HepG2 (cell line): Measurements from ENCODE around the gene CCDC117. TPM values are rescaled to one million over a fixed set of nuclear protein-coding genes. Genes with fewer than 3 reads are reported as not detected.

Experiments
- BATF2 ChIP-seq: sonication (generic); formaldehyde crosslinking; IDR thresholded peaks from 2 replicates; pipeline ENCODE4 v1.8.0; 2022; ENCODE audit warnings: mild to moderate bottlenecking, missing genetic modification reagents, moderate library complexity
- CSRNP2 ChIP-seq: sonication (generic); formaldehyde crosslinking; conservative IDR thresholded peaks from 2 replicates; pipeline ENCODE4 v1.8.0; 2022; ENCODE audit warnings: low read depth, missing genetic modification reagents
- EP300 ChIP-seq, 3 experiments: sonication (generic) in 1 of 3; formaldehyde crosslinking in 1 of 3; IDR thresholded peaks; 2 replicates each; pipeline versions ENCODE4 v1.5.1 to v1.6.1; 2011 to 2020; ENCODE audit warnings: low read depth in 2 of 3, low read length in 2 of 3, borderline replicate concordance in 1 of 3, improper control_type of control experiment in 1 of 3, mild to moderate bottlenecking in 1 of 3, missing genetic modification reagents in 1 of 3, moderate library complexity in 1 of 3
- ETS1 ChIP-seq: sonication (generic); formaldehyde crosslinking; IDR thresholded peaks from 2 replicates; pipeline ENCODE4 v1.4.0; 2020; ENCODE audit warnings: missing genetic modification reagents
- HBP1 ChIP-seq: IDR thresholded peaks from 2 replicates; pipeline ENCODE4 v1.6.1; 2016; ENCODE audit warnings: low read depth, control low read depth
- IRF2 ChIP-seq: IDR thresholded peaks from 2 replicates; pipeline ENCODE4 v1.6.1; 2018; ENCODE audit warnings: missing genetic modification reagents, missing compliant biosample characterization
- KDM5B ChIP-seq: sonication (generic); formaldehyde crosslinking; IDR thresholded peaks from 2 replicates; pipeline ENCODE4 v1.4.0; 2020; ENCODE audit warnings: missing genetic modification reagents, mild to moderate bottlenecking, borderline replicate concordance
- POLR2AphosphoS5 ChIP-seq: IDR thresholded peaks from 2 replicates; pipeline ENCODE4 v1.6.1; 2012; ENCODE audit warnings: low read depth, low read length
- POLR2G ChIP-seq: fragments of 200-400 bp; formaldehyde crosslinking; IDR thresholded peaks from 2 replicates; pipeline ENCODE4 v1.6.1; 2018; ENCODE audit warnings: mild to moderate bottlenecking, low read depth, low read length, moderate library complexity
- RXRB ChIP-seq: IDR thresholded peaks from 2 replicates; pipeline ENCODE4 v1.6.1; 2016; ENCODE audit warnings: borderline replicate concordance, missing genetic modification reagents, missing compliant biosample characterization
- SAFB2 ChIP-seq: sonication (generic); formaldehyde crosslinking; IDR thresholded peaks from 2 replicates; pipeline ENCODE4 v1.5.1; 2020; ENCODE audit warnings: missing genetic modification reagents, low read depth, mild to moderate bottlenecking, borderline replicate concordance
- SALL1 ChIP-seq: sonication (generic); formaldehyde crosslinking; IDR thresholded peaks from 2 replicates; pipeline ENCODE4 v1.8.0; 2022; ENCODE audit warnings: mild to moderate bottlenecking, missing genetic modification reagents
- SALL2 ChIP-seq: sonication (generic); formaldehyde crosslinking; IDR thresholded peaks from 2 replicates; pipeline ENCODE4 v1.8.1; 2023; ENCODE audit warnings: mild to moderate bottlenecking, missing genetic modification reagents, inconsistent platforms
- SMAD1 ChIP-seq: sonication (generic); formaldehyde crosslinking; IDR thresholded peaks from 2 replicates; pipeline ENCODE4 v1.4.0; 2020; ENCODE audit warnings: missing genetic modification reagents, low read depth, mild to moderate bottlenecking, borderline replicate concordance
- SSRP1 ChIP-seq: IDR thresholded peaks from 2 replicates; pipeline ENCODE4 v1.6.1; 2016; ENCODE audit warnings: control low read depth
- YY1 ChIP-seq: IDR thresholded peaks from 2 replicates; pipeline ENCODE4 v1.6.1; 2011; ENCODE audit warnings: low read length, low read depth, moderate library complexity, mild to moderate bottlenecking; ENCODE audit not compliant: insufficient read depth, insufficient replicate concordance
- ZGPAT ChIP-seq: IDR thresholded peaks from 2 replicates; pipeline ENCODE4 v1.6.1; 2016; ENCODE audit warnings: mild to moderate bottlenecking
- ZMYM3 ChIP-seq: sonication (generic); formaldehyde crosslinking; IDR thresholded peaks from 2 replicates; pipeline ENCODE4 v1.5.1; 2020; ENCODE audit warnings: mild to moderate bottlenecking, missing genetic modification reagents
- ZNF619 ChIP-seq: sonication (generic); formaldehyde crosslinking; IDR thresholded peaks from 2 replicates; pipeline ENCODE4 v1.4.0; 2020; ENCODE audit warnings: mild to moderate bottlenecking, missing genetic modification reagents
- ZNF660 ChIP-seq: sonication (generic); formaldehyde crosslinking; IDR thresholded peaks from 2 replicates; pipeline ENCODE4 v1.5.1; 2020; ENCODE audit warnings: mild to moderate bottlenecking, low read depth, missing genetic modification reagents, borderline replicate concordance
- ZSCAN29 ChIP-seq: sonication (generic); formaldehyde crosslinking; conservative IDR thresholded peaks from 2 replicates; pipeline ENCODE4 v1.4.0; 2020; ENCODE audit warnings: mild to moderate bottlenecking, missing genetic modification reagents
- polyA plus RNA-seq, 8 experiments: library from polyadenylated mRNA; depleted of rRNA in 3 of 8; stranded (reverse) in 7 of 8; unstranded in 1 of 8; fragments of >200 nt; fragmentation: Illumina TruSeq in 4 of 8; extraction: Trizol in 4 of 8; gene quantifications; 2 replicates each; pipeline versions ENCODE4 v1.2.1 to v1.2.3, GENCODE V29; 2011 to 2016; ENCODE audit warnings: low read depth in 4 of 8, missing spikeins in 1 of 8, mixed read lengths in 1 of 8; ENCODE audit not compliant: insufficient read depth in 1 of 8
- total RNA-seq, 5 experiments: library from RNA; depleted of rRNA; stranded (reverse); fragments of >200 nt; fragmentation: Illumina TruSeq; extraction: Trizol; gene quantifications; 2 replicates each; pipeline ENCODE4 v1.2.3, GENCODE V29; 2016; ENCODE audit warnings: low read depth in 1 of 5

CCDC117 gene
- total and polyA plus RNA-seq, 2 of the 13 experiments (the other 11 are each of a cell fraction or from before 2014, with no cell fraction given): 12.6 to 34.2 TPM

DNA sequence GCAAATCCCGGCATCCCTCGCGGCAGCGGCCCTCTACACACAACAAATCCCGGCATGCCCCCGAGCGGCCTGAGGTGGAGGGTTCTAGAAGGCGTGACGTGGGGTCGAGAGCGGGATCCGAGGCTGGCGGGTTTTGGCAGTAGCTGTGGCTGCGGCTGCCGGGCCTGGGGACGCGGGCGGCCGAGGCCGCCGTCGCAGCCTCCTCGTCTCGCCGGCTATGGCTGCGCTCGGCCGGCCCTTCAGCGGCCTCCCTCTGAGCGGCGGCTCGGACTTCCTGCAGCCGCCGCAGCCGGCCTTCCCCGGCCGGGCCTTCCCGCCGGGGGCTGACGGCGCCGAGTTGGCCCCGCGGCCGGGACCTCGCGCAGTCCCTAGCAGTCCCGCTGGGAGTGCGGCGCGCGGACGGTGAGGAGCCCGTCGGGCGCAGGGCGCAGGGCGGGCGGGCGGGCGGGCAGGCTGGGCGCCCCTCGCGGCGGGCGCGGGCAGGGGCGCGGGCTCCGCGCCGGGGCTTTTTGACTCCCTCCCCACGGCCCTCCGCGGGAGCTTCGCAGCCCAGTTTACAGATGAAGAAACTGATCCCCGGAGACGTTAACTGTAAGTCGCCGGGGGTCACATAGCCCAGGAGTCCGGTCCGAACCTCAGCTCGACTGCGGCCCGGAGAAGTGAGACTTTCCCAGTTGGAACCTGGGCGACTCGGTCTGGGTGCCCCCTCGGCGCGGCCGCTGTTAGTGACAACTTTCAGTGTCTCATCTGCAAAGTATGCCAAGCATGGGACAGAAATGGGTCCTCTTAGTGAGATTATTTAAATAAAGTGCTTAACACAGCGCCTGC is at the start of gene CCDC117 (continued):
- no peak for TF ChIP-seq CSRNP2 (CRISPR knock-in tag)
- TF ChIP-seq SSRP1 (CRISPR knock-in tag): no peak
- TF ChIP-seq ETS1 (CRISPR knock-in tag): no peak
- TF ChIP-seq ZGPAT (CRISPR knock-in tag): no peak
- peak; percentile 73; the same call in 1 of the 2 replicates for TF ChIP-seq RXRB (CRISPR knock-in tag)
- peak in 1 of 2 experiments; percentile 72; a peak in 1 of 4 replicates for TF ChIP-seq EP300 (IDR thresholded peaks at IDR 0.05; ENCODE audit: low read depth in 2 of 2, low read length in 2 of 2)
- peak; percentile 23; the same call in 1 of the 2 replicates for TF ChIP-seq EP300 (CRISPR knock-in tag; IDR thresholded peaks at IDR 0.05; ENCODE audit: borderline replicate concordance)
- TF ChIP-seq ZMYM3 (CRISPR knock-in tag): peak; percentile 53
- no peak for TF ChIP-seq BATF2
- TF ChIP-seq IRF2 (CRISPR knock-in tag): peak; percentile 83
- TF ChIP-seq POLR2G: peak; percentile 79
- TF ChIP-seq ZNF660 (CRISPR knock-in tag): no peak
- no peak for TF ChIP-seq SMAD1 (CRISPR knock-in tag)
- no peak for TF ChIP-seq ZSCAN29 (CRISPR knock-in tag)
- TF ChIP-seq HBP1 (CRISPR knock-in tag): no peak
- TF ChIP-seq KDM5B (CRISPR knock-in tag): peak; percentile 74; the same call in 1 of the 2 replicates
- no peak for TF ChIP-seq YY1
- TF ChIP-seq ZNF619 (CRISPR knock-in tag): no peak
- peak; percentile 89 for TF ChIP-seq SALL1
- TF ChIP-seq SAFB2 (CRISPR knock-in tag): no peak; the same call in 1 of the 2 replicates
- peak; percentile 92 for TF ChIP-seq SALL2 (CRISPR knock-in tag)
- TF ChIP-seq POLR2AphosphoS5: peak; percentile 89
